ENCODE data around the gene NQO2.
A peak's percentile ranks its signal among the peaks of the same experiment; 100 is the strongest.

NQO2 gene, protein sequence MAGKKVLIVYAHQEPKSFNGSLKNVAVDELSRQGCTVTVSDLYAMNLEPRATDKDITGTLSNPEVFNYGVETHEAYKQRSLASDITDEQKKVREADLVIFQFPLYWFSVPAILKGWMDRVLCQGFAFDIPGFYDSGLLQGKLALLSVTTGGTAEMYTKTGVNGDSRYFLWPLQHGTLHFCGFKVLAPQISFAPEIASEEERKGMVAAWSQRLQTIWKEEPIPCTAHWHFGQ

DNA sequence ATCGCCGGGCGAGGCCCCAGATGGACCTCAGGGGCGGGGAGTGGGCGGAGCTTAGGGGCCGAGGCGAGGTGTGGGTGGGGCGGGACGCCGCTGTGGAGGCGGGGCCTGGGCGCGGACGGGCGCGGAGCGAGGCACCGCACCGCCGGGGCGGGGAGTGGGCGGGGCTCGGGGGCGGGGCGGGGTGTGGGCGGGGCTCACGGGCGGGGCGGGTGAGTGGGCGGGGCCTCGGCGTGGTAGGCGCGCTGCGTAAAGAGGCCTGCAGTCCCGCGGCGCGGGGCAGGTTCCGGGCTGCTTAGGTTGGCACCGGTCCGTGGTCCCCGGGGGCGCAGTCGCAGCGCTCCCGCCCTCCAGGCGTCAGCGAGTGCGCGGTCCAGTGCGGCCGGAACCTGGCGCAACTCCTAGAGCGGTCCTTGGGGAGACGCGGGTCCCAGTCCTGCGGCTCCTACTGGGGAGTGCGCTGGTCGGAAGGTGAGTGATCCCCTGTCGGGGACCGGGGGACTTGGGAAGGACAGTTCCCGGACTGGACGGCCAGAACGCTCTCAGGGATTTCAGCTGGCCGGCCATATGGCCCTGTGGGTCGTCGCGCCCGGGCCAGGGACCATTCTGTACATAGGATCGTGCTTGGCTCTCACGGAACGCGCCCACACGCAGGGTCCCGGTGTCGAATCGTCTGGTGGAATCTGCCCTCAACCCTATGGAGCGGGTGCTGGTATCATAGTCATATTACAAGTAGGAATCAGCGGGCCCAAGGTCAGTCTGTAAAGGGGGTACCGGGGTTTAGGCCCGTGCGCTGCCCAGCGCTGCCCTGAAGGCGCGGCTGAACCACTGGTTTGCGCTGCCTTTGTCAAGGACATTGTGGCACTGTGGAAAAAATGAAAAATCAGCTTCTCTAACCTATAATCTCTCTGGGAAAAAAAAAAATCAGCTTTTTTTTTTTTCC, at the start of gene NQO2:
Gene NQO2 (plus strand): TSS at position 277 of the 940 bp plus-strand sequence. CDS start 6,659 bp downstream, outside the sequence.
- DNase-seq = peak; percentile 86

DNA sequence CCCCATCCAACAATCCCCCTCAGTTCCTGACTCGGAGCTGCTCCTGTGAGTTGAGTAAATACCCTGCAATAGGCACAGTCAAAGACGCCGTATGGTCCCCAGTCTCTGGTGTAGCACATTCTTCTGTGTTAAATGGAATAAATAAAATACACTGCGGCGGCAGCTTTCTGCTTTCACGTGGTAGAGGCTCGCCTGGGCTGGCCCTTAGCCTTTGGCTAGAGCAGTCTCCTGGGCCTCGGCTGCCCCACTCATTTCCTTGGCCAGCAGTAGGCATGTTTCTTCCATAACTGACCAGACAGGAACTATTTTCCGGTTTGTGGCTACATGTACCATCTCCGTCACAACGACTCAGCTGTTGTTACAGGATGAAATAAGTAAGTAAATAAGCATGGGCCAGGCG, 49.0 kb upstream of the NQO2 start:
- DNase-seq = no peak

GRCh38 chr6:2951728-2952127, 48.0 kb upstream of the NQO2 start:
- peak; percentile 16 for DNase-seq

DNA sequence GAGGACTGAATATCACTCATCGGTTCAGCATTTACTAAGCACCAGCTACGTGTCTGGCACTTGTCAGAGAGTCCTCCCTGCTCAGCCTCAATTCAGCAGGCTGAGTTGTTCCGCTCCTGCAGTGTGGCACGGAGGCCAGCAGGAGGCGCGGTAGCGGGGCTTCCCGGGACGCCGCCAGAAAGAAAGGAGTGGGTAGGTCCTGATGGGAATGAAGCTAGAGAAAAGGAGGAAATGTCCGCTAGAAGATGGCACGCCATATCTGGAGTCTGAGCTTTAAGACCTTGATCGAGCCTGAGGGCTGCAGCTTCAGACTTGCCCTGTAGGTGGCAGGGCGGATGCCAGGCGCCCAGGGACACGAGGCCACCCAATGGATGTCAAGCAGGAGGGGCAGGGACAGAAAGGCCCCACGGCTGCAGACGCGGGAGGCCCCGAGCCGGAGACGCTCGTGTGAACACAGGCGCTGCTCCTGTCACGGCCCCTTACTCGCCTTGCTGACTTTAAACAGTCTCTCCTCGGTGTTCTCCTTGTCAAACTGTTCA, 47.1 kb upstream of the NQO2 start:
- DNase-seq = peak; percentile 75

GRCh38 chr6:2953098-2953497, 46.6 kb upstream of the NQO2 start:
- DNase-seq = no peak

DNA sequence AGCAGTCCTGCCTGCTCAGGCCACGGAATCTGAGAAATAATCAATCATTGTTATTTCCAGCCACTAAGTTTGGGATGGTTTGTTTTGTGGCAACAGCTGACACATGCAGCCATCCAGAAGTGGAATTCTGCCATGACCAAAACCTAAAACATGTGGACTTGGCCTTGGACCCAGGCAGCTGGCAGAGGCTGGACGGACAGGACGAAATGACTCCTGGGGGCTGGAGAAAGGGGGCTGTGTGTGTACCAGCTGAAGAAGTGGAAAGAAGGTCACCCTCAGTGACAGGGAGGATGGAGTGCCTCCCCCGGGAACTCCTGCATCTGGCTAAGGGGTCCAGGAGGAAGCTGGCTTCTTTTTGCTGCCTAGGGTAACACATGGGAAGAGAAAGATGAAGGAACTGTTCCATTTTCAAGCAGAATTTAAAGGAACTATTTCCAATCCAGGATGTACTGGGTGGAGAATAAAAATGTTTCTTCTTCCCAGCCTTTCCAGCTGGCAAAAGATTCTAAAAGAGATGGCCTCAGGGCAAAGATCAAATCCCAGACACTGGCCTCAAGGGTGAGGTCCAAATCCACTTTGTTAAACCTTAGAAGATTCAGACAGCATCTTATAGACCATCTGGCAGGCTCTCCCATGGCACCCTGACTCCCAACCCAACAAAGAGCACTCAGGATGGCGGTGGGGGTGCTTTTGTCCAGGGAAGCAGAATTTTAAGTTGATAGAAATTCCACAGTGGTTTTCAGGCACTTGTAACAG, 42.6 kb upstream of the NQO2 start:
- DNase-seq = no peak

DNA sequence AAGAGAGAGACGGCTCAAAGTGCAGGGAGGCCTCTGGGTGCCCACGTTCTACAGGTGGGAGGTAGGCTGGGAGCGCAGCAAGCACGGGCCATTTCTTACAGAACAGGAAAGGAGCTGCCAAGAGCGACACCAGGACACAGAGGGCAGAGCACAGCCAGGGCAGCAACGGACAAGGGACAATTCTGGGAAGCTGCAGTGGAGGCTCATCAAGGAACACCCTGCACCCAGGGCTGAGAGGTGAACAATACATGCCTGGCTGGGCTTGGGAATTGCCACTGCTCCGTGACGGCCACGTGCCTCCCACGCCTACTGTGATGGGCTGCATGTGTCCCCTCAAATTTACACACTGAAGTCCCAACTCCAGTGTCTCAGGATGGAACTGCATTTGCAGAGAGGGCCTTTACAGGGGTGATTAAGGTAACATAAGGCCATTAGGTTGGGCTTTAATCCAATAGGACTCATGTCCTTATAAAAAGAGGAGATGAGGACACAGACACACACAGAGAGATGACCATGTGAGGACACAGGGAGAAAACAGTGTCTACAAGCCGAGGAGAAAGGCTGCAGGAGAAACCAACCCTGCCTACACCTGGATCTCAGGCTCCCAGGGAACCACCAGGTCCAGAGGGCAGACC, 41.9 kb upstream of the NQO2 start:
- no peak for DNase-seq

DNA sequence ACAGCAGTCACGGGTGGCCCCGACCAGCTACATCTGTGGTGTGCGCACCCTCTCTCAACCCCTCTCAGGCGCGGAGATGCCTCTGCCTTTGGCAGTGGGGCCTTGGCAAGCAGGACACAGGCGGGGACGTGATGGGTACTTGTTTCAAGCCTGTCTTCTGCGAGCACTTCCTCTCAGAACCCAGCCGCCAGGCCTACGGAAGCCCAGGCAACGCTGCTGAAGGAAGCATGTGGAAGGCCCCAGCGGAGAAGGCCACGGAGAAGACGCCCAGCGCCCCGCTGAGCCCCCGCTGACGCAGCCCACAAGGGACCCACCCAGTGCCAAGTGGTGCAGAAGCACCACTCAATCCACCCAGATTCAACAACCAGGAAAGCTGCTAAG, 41.4 kb upstream of the NQO2 start:
- no peak for DNase-seq

DNA sequence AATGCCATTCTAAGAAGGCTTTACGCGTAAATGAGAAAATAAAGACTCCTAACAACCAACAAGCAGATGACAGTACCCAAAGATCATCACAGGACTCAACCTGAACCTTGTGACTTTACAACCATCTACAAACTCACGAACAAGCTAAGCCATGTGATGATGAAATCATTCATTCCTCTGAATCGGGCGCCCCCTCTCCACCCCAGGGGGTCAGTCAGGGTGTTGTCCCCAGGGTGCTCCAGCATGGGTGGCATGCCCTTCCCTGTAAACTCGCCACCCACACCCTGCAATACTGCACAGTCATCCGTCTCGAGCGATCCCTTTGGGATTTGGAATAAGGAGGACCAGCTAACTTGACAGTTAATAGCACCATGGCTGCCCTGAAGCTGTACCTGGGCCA, 40.9 kb upstream of the NQO2 start:
- no peak for DNase-seq

GRCh38 chr6:2959909-2960719, 39.6 kb upstream of the NQO2 start:
- no peak for DNase-seq

GRCh38 chr6:2960935-2961334, 38.8 kb upstream of the NQO2 start:
- no peak for DNase-seq

- no peak for DNase-seq
Measured at GRCh38 chr6:2961506-2961905, 38.2 kb upstream of the NQO2 start.

DNA sequence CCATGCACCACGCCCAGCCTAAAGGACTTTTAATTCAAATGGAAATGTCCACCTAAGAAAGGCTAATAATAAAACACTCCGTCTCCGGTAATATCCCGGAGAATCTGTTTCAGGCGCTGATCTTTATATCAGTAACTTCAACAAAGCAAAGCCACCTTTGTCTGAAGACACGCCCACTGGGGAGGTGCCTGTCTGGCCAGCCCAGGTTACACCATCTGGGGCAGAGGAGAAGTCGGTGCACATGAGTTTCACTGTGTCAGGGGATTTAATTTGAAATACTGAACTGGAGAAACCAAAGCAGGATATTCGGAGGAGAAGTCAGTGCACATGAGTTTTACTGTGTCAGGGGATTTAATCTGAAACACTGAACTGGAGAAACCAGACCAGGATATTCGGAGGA, 37.7 kb upstream of the NQO2 start:
- DNase-seq = no peak

DNA sequence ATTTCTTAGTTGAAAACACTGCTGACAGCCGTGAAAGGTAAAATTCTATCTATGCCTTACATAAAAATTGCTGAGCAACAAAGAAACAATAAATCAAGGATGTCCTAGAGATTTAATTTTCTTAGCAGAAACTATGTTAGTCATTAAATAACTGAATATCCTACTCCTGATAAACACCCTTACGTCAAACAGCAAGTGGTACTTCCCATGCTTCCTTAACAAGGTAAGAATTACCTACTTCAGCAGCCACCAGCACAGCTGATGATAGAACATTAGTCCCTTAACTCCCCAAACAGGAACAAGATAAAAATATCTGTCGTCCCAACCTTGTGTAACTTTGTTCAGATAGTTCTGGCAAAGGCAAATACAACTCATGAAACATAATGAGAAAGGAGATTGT, 37.1 kb upstream of the NQO2 start:
- no peak for DNase-seq

- no peak for DNase-seq
Measured at GRCh38 chr6:2963756-2964155, 35.9 kb upstream of the NQO2 start.

DNA sequence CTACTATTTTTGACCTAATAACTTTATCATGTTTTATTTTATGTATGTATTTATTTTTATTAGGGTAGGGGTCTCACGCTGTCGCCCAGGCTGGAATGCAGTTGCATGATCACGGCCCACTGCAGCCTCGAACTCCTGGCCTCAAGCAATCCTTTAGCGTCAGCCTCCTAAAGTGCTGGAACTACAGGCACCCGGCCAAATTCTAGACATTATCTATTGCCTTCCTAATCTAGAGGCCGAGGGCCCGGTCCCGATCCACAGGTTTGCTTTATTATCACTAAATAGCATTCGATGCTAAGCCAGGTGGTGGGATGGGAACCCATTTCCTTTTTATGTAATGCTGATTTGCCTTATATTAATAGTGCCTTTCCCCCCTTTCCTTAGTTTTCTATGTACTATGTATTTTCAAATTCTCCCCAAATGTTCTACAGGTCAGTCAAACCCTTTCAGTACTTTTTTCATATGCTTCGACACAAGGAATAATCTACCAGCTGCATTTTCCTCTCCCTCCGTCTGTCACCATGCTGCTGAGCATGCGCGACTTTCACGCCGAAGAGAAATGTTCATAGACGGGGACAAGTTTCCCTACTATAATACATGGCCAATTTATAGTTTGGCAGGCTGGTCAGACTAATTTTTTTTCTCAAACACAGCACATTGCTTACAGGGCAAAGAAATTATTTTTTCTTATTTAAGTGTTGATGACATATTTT, 34.7 kb upstream of the NQO2 start:
- DNase-seq = no peak

GRCh38 chr6:2966347-2966746, 33.3 kb upstream of the NQO2 start:
- no peak for DNase-seq

DNA sequence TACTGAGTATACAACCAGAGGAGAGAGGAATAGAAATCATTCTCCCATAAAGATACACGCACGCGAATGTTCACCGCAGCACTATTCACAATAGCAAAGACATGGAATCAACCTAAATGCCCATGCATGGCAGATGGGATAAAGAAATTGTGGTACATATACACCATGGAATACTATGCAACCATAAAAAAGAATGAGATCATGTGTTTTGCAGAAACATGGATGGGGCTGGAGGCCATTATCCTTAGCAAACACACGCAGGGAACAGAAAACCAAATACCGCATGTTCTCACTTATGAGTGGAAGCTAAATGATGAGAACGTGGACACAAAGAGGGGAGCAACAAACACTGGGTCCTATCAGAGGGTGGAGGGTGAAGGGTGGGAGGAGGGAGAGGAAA, 31.8 kb upstream of the NQO2 start:
- DNase-seq = no peak

GRCh38 chr6:2968600-2969135, 31.0 kb upstream of the NQO2 start:
- DNase-seq = no peak

- DNase-seq = no peak
Measured at GRCh38 chr6:2969549-2969948, 30.1 kb upstream of the NQO2 start.

All from midbrain (tissue), 1 donor.